ENCODE data around the gene SBF2.
A peak's percentile ranks its signal among the peaks of the same experiment; 100 is the strongest.

The SBF2 gene

DNA sequence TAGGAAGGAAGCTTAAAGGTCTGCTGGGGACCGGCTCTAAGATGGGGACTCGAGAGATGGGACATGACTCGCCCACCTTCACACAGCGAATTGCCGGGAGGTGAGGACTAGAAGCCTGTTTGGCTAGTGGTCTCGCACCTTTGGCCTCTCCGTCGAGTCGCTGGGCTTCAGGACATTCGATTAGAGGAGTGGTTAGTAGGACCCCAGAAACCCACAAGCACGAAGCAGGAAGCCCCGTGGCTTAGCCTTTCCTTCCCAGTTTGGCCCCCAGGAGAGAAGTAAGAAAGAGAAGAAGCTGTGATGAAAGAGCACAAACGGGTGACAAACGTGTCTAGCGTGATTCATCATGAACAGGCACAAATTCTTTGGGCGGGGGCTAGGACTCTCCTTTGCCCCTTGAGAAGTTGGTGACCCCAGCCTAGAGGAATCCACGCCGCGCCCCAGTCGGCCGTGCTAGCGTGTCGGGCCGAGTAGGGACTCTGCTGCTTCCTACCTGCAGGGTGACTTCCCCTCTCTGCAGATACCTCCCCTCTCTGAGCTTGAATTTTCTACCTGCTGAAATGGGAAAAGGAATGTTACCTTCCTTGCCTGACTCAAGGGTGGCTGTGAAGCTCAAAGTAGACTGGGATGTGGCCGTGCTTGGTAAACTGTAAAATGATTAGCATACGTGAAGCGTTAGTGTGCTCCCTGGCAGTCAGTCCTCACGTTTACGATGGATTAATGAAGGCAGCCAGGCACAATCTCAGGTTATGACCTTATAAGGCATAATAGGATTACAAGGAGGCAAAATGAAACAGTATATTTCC lies 9.7 kb upstream of the SBF2 start:
- TF ChIP-seq, protein P1, sequence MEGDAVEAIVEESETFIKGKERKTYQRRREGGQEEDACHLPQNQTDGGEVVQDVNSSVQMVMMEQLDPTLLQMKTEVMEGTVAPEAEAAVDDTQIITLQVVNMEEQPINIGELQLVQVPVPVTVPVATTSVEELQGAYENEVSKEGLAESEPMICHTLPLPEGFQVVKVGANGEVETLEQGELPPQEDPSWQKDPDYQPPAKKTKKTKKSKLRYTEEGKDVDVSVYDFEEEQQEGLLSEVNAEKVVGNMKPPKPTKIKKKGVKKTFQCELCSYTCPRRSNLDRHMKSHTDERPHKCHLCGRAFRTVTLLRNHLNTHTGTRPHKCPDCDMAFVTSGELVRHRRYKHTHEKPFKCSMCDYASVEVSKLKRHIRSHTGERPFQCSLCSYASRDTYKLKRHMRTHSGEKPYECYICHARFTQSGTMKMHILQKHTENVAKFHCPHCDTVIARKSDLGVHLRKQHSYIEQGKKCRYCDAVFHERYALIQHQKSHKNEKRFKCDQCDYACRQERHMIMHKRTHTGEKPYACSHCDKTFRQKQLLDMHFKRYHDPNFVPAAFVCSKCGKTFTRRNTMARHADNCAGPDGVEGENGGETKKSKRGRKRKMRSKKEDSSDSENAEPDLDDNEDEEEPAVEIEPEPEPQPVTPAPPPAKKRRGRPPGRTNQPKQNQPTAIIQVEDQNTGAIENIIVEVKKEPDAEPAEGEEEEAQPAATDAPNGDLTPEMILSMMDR (conservative IDR thresholded peaks at IDR 0.05) = no peak
- H3K27ac ChIP-seq = peak overlapping the region; percentile 96

DNA sequence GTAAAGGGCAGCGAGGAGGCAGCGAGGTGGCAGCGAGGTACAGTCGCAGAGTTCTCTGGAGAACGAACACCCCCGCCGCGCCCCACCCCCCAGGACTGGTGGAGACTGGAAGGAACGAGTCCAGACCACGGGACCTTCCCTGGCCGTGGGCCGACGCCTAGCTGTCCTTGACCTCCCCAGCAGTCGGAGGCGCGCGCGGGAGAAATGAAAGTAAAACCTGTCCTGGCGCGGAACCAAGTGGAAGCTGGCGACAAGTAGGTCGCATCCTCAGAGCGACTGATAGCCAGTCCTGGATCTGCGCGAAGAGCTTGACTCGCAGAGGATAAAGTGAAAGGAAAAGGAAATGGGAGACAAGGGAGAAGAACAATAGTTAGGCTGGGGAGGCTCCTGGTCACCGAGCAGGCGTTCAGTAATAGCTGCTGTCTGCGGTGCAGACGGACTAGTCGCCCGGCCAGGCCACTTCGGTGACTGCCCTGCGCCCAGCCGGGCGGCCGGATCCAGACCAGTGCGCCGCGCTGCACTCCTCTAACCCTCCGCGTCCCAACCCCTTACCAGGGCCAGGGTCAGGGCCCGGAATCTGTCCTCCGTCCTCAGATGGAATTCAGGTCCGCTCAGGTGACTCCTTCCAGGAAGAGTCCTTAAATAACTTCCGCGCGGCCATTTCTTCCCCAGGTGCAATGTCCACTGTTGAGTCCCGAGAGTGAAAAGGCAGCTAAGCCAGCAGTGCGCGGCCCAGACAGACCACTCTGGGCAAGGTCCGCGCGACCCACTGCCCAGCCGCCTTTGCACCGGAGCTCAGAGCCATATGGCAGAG lies 8.9 kb upstream of the SBF2 start:
- TF ChIP-seq, protein P1 (conservative IDR thresholded peaks at IDR 0.05) = no peak
- H3K27ac ChIP-seq = peak overlapping the region; percentile 96

DNA sequence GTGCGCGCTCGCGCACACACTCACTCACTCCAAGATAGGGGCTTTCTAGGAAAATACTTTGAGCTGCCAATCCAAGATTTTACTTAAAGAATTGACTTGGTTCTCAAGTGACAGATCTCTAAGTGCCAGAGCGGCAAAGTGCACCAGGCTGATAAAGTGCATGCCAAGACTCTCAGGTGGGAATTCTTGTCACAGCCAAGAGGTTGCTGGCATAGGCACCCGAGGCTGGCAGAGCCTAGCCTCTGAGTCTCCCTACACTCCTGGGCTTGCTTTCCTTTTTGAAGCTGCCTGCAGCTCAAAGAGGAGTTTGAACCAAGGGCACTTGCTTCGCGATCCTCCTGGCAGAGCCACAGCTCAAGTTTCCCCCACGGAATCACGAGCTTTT lies 8.3 kb upstream of the SBF2 start:
- TF ChIP-seq, protein P1 (conservative IDR thresholded peaks at IDR 0.05) = no peak
- peak overlapping the region; percentile 96 for H3K27ac ChIP-seq

DNA sequence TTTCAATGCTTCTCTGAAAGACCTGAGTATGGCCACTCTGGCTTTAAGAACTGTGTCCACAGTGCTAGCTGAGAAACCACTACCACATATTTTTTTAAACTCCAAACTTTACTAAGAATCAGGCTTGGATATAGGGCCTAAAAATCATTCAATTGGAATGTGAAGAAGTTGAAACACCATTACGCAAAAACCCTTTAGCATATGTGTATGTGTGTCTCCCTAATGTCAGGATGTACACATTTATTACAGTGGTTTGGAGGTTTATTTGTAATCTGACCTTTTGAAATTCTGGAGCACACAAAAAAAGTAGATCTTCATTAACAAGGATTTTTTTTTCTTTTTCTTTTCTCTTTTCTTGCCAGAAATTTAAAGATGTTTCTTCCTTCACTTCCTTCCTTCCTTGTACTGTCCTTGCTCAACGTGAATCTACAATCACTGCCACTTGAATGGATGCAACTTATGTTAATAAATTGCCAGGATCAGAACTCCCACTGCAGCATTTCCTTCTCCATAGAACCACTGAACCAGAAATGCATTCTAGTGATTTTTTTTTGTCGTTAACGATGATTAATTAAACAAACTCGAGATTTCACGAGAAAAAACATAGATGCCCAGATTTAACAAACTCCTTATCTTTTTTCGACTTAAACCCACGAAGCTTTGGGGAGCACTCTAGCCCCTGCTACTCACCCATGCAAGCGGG lies 7.8 kb upstream of the SBF2 start:
- peak overlapping the region; percentile 96 for H3K27ac ChIP-seq
- TF ChIP-seq, protein P1 (conservative IDR thresholded peaks at IDR 0.05) = no peak

DNA sequence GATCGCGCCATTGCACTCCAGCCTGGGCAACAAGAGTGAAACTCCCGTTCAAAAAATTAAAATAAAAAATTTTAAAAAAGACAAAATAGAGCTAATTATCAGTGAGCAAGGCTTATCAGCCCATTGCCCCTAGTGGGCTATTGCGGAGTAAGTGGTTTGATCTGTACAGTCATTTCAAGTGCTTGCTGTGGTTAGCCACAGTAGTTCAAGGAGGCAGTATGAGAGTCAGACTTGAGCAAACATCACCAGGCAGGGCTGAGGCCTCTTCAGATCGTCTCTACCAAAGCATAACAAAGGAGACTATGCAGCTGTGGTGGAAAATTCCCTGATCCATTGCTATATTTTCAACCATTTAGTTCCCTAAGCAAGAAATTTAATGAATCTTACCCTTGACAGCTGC lies 4.3 kb upstream of the SBF2 start:
- TF ChIP-seq, protein P1 (conservative IDR thresholded peaks at IDR 0.05) = no peak; the same call in 1 of the 2 replicates
- H3K27ac ChIP-seq = no peak overlapping the region

DNA sequence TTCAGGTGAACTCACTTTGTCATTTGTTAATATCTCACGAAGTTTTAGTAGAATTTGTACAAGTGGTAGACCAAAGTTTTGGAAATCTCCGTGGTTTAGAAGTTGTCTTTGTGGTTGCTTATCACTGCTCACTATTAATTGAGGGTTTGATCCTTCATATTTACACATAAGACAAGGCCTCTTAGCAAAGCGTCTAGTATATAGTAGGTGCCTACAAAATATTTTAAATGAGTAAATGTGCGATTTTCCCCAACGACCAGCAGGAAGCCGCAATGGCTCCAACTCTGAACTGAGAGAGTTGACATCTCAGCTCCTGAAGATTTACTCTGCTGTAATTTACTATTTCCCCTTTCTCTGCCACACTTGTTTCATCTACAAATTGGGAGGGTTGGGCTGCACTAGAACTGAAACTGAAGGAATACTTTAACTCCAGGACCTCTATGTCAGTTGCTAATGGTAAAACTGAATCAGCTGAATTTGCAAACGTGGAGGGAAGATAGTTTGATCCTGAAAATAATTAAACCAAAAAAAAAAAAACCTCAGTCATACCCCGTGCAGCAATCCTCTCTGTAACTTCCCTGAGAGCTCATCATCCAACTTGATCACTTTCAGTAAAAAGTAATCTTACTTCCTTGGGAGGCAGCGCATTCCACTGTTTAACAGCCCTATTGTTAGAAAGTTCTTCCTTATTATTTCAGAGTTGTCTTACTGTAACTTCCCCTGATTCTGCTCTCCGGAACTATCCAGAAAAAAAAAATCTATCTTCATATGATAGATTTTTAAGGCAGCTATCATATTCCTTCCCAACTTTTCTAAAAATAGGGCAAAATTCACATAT lies 1.3 kb upstream of the SBF2 start:
- TF ChIP-seq, protein P1 (conservative IDR thresholded peaks at IDR 0.05) = no peak
- peak overlapping the region; percentile 93 for H3K27ac ChIP-seq
